Peyer's patch (tissue), 4 donors: ENCODE measurements around the gene ACTBL2. TPM values are rescaled to one million over a fixed set of nuclear protein-coding genes. Genes with fewer than 3 reads are reported as not detected.
"Not testable (repeated sequence)": the region's sequence is repeated elsewhere in the genome, so short reads cannot be mapped to it uniquely, and the experiment has no call there.

Experiments used
- DNase-seq, 3 donors: peaks; one replicate each; pipeline ENCODE4 v3.0.0-alpha.2; 2017 to 2019
- H3K27ac ChIP-seq, 4 donors: fragments of 200-600 bp; sonication (generic); one replicate each; pipeline ENCODE4 v1.5.1; 2016 to 2019
- H3K27me3 ChIP-seq, 2 donors: fragments of 200-600 bp; sonication (generic); one replicate each; pipeline ENCODE4 v1.5.1; 2019
- H3K36me3 ChIP-seq, 3 donors: fragments of 200-600 bp; sonication (generic); one replicate each; pipeline ENCODE4 v1.5.1; 2016 to 2019
- H3K4me1 ChIP-seq, 4 donors: fragments of 200-600 bp; sonication (generic); one replicate each; pipeline ENCODE4 v1.5.1; 2016 to 2019
- H3K4me3 ChIP-seq, 4 donors: fragments of 200-600 bp; sonication (generic); 1 replicate in 3 of 4; 2 replicates in 1 of 4; pipeline ENCODE4 v1.5.1; 2016 to 2019; ENCODE audit warnings: mild to moderate bottlenecking in 1 of 4
- H3K9me3 ChIP-seq, 4 donors: fragments of 200-600 bp; sonication (generic); one replicate each; pipeline ENCODE4 v1.5.1; 2016 to 2019; ENCODE audit warnings: mild to moderate bottlenecking in 1 of 4
- POLR2A ChIP-seq, 2 donors: fragments of 450-650 bp; IDR thresholded peaks; one replicate each; pipeline ENCODE4 v1.5.1; 2017; ENCODE audit warnings: antibody characterized with exemption in 2 of 2, mild to moderate bottlenecking in 2 of 2, moderate library complexity in 2 of 2
- total RNA-seq, 4 donors: library from RNA; depleted of rRNA; stranded (reverse); fragments of >200 nt; gene quantifications; one replicate each; pipeline ENCODE4 v1.1.0, GENCODE V29; 2016
- TF ChIP-seq, protein P1 (sequence below), 6 experiments: fragments of 450-650 bp in 4 of 6; fragments of 200-600 bp in 2 of 6; sonication (generic) in 1 of 6; IDR thresholded peaks; one replicate each; pipeline ENCODE4 v1.5.1; 2017 to 2019; ENCODE audit warnings: antibody characterized with exemption in 6 of 6, mild to moderate bottlenecking in 3 of 6, moderate library complexity in 1 of 6

The ACTBL2 gene
- total RNA-seq, 4 donors from 2014 or later: not detected

GRCh38 chr5:57470339-57470738, 12.3 kb downstream of the ACTBL2 start:
- no peaks in the 10 kb centered on the region for H3K27me3 ChIP-seq
- H3K4me3 ChIP-seq: no peak overlapping the region
- no peak for DNase-seq
- no peaks in the 10 kb centered on the region for H3K4me1 ChIP-seq
- TF ChIP-seq, protein P1, sequence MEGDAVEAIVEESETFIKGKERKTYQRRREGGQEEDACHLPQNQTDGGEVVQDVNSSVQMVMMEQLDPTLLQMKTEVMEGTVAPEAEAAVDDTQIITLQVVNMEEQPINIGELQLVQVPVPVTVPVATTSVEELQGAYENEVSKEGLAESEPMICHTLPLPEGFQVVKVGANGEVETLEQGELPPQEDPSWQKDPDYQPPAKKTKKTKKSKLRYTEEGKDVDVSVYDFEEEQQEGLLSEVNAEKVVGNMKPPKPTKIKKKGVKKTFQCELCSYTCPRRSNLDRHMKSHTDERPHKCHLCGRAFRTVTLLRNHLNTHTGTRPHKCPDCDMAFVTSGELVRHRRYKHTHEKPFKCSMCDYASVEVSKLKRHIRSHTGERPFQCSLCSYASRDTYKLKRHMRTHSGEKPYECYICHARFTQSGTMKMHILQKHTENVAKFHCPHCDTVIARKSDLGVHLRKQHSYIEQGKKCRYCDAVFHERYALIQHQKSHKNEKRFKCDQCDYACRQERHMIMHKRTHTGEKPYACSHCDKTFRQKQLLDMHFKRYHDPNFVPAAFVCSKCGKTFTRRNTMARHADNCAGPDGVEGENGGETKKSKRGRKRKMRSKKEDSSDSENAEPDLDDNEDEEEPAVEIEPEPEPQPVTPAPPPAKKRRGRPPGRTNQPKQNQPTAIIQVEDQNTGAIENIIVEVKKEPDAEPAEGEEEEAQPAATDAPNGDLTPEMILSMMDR (IDR thresholded peaks at IDR 0.05): no peak
- TF ChIP-seq POLR2A (IDR thresholded peaks at IDR 0.05): no peak
- H3K36me3 ChIP-seq: no peaks in the 10 kb centered on the region
- no peaks in the 10 kb centered on the region for H3K9me3 ChIP-seq
- H3K27ac ChIP-seq: no peak overlapping the region

DNA sequence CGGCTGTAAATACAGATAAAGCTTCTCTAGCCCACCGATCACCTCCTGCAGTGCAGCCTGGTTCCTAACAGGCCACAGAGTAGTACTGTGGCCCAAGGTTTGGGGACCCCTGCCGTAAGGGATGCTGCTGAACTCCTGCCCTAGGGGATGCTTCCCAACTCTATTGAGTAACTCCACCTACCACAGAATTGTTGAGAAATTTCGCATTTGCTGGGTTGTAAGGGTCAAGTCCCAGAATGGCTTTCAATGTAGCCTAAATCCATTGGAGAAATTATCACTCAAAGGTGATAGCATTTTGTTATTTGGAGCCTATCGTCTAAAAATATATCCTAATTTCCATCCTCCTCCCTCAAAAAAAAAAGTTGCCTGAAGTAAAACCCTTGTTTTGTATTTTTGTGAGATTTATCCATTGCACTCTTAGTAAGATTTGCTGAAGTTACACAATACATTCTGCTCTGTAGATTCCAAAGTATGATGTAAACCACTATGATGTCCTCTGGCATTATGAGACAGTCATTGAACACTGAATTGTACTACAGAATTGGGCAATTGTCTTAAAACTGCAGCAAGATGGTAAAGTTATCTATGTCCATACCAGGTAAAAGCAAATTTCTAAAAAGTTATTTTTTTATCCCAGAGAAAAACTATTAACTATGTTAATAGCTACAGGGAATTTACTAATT, 14.0 kb downstream of the ACTBL2 start:
- Histone ChIP-seq H3K4me3 (no peak overlapping the region), H3K27ac (no peak overlapping the region), H3K4me1 (no peaks in the 10 kb centered on the region), H3K27me3 (no peaks in the 10 kb centered on the region), H3K36me3 (no peaks in the 10 kb centered on the region), H3K9me3 (no peaks in the 10 kb centered on the region)
- no peak for DNase-seq
- TF ChIP-seq, protein P1 (IDR thresholded peaks at IDR 0.05): no peak
- TF ChIP-seq POLR2A (IDR thresholded peaks at IDR 0.05): no peak

DNA sequence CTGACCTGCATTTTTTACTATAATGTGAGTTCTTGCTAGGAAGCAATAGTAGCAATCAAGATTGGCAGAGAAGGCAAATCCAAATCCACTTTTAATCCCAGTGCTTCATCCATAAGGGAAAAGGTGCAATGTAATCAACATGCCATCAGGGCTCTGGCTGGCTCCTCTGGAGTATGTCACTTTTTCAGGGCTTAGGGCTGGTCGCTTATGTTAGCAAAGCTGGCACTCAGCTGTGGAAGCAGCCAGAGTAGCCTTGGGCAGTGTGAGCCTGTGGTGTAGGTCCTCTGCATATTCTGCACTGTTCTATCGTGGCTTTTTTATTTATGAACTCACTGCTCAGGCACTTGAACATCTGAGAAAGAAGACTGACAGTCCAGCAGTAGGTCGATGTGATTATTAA, 16.1 kb downstream of the ACTBL2 start:
- DNase-seq: no peak
- no peaks in the 10 kb centered on the region for H3K9me3 ChIP-seq
- no peak overlapping the region for H3K27ac ChIP-seq
- TF ChIP-seq, protein P1 (IDR thresholded peaks at IDR 0.05): no peak
- TF ChIP-seq POLR2A (IDR thresholded peaks at IDR 0.05): no peak
- no peak overlapping the region for H3K4me3 ChIP-seq
- H3K4me1 ChIP-seq: no peaks in the 10 kb centered on the region
- no peaks in the 10 kb centered on the region for H3K36me3 ChIP-seq
- H3K27me3 ChIP-seq: no peaks in the 10 kb centered on the region

DNA sequence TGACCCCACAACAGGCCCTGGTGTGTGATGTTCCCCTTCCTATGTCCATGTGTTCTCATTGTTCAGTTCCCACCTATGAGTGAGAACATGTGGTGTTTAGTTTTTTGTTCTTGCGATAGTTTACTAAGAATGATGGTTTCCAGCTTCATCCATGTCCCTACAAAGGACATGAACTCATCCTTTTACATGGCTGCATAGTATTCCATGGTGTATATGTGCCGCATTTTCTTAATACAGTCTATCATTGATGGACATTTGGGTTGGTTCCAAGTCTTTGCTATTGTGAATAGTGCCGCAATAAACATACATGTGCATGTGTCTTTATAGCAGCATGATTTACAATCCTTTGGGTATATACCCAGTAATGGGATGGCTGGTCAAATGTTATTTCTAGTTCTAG, 22.6 kb downstream of the ACTBL2 start:
- not testable (repeated sequence) for H3K27ac ChIP-seq, H3K4me3 ChIP-seq, H3K27me3 ChIP-seq, H3K36me3 ChIP-seq, DNase-seq, H3K9me3 ChIP-seq
- peaks cover 0 to 15% (median 0%) of the 10 kb centered on the region in 4 donors for H3K4me1 ChIP-seq

- H3K27me3 ChIP-seq: no peaks in the 10 kb centered on the region
- peaks cover 0 to 15% (median 0%) of the 10 kb centered on the region in 4 donors for H3K4me1 ChIP-seq
- H3K9me3 ChIP-seq: no peaks in the 10 kb centered on the region
- H3K27ac ChIP-seq: no peak overlapping the region
- no peak overlapping the region for H3K4me3 ChIP-seq
- no peak for TF ChIP-seq POLR2A (IDR thresholded peaks at IDR 0.05)
- TF ChIP-seq, protein P1 (IDR thresholded peaks at IDR 0.05): no peak
- no peaks in the 10 kb centered on the region for H3K36me3 ChIP-seq
- DNase-seq: no peak
These were observed 24.2 kb downstream of the ACTBL2 start for GRCh38 chr5:57458443-57458842.

DNA sequence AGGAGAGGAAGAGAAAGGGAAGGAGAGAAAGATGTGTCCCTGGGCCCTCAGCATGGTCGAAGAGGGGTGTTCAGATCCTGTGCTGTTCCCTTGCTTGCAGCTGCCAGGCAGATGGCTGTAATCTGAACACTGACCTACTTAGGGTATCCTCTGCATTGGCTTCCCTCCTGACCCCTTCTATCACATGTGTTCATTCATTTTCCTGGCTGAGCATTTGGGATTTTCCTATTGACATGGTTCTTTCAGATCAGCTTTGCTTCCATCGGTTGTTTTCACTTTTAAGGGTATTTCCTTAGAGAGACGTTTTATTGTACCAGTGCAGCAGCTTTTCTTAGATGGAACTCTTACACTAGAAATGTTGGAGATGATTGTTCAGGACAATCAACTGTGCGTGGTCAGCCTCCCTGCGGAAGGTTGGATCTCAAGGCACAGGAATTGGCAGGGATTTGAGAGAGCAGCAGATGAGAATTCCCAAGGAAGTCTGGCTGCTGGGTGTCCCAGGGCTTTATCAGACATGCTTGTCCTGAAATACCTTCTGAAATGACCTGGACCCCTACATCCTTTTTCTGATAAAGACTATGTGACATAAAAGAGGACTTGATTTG, 26.0 kb downstream of the ACTBL2 start:
- Histone ChIP-seq H3K4me3 (no peak overlapping the region), H3K27ac (peak overlapping the region in 3 of 4 donors; percentile 4 to 26 (median 15)), H3K36me3 (no peaks in the 10 kb centered on the region), H3K9me3 (no peaks in the 10 kb centered on the region), H3K4me1 (peaks cover 0 to 15% (median 0%) of the 10 kb centered on the region in 4 donors), H3K27me3 (no peaks in the 10 kb centered on the region)
- TF ChIP-seq, protein P1 (IDR thresholded peaks at IDR 0.05): no peak
- TF ChIP-seq POLR2A (IDR thresholded peaks at IDR 0.05): no peak
- DNase-seq: no peak
